HFFc6 (cell line): ENCODE results near the gene SLCO4A1. TPM values are rescaled to one million over a fixed set of nuclear protein-coding genes. Genes with fewer than 3 reads are reported as not detected.

Source experiments
- DNase-seq: peaks from one replicate; pipeline ENCODE4 v3.0.0-alpha.2; 2018
- H3K27ac Mint-ChIP-seq: 2 replicates; pipeline ENCODE4 v1.8.0; 2020; ENCODE audit warnings: mild to moderate bottlenecking, mixed read lengths
- H3K27me3 Mint-ChIP-seq: 2 replicates; pipeline ENCODE4 v1.8.0; 2021; ENCODE audit warnings: mild to moderate bottlenecking, moderate library complexity, mixed read lengths; ENCODE audit not compliant: insufficient read depth
- H3K36me3 Mint-ChIP-seq: 2 replicates; pipeline ENCODE4 v1.8.0; 2021; ENCODE audit warnings: low read depth, mixed read lengths
- H3K4me1 Mint-ChIP-seq: 2 replicates; pipeline ENCODE4 v1.8.0; 2020; ENCODE audit warnings: low read depth, mixed read lengths
- H3K4me3 Mint-ChIP-seq: 2 replicates; pipeline ENCODE4 v1.8.0; 2020; ENCODE audit warnings: mild to moderate bottlenecking, moderate library complexity, mixed read lengths
- H3K9me3 Mint-ChIP-seq: 2 replicates; pipeline ENCODE4 v1.8.0; 2020; ENCODE audit warnings: mild to moderate bottlenecking, mixed read lengths
- CTCF ChIP-seq: fragments of 200-600 bp; sonication (generic); IDR thresholded peaks from 2 replicates; pipeline ENCODE4 v1.5.0; 2021; ENCODE audit warnings: antibody characterized with exemption, mild to moderate bottlenecking
- total RNA-seq, 6 experiments: library from RNA; stranded (reverse); fragmentation: NEBNext Ultra II Directional; extraction: Animal tissue kit (Norgen Biotek cat#: 25700); gene quantifications; 2 replicates in 1 of 6; 3 replicates in 5 of 6; pipeline ENCODE4 v1.2.3, GENCODE V29; 2021

SLCO4A1 gene
- total RNA-seq, 6 experiments from 2014 or later, result 2.7 to 6.5 (median 3.4) TPM

DNA sequence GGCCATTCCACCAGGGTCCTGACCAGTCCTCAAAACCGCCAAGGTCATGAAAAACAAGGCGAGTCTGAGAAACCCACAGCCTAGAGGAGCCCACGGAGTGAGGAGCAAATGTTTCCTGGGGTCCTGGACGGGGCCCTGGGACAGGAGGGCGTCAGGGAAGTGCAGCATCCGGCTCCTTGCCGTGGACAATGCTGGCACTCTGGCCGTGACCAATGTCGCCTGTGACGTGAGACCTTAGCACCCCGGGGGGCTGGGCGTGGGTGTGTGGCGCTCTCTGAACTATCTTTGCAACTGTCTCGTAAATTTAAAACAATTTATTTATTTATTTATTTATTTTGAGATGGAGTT lies 34.1 kb upstream of the SLCO4A1 start:
- H3K4me1 Mint-ChIP-seq, result peaks cover 27% of the 10 kb centered on the region
- no peak overlapping the region for H3K27ac Mint-ChIP-seq
- no peak for TF ChIP-seq CTCF
- peaks cover 2% of the 10 kb centered on the region; the same call in 1 of the 2 replicates for H3K27me3 Mint-ChIP-seq
- H3K36me3 Mint-ChIP-seq, result peaks cover 4% of the 10 kb centered on the region; the same call in 1 of the 2 replicates
- no peak overlapping the region for H3K4me3 Mint-ChIP-seq
- no peak for DNase-seq
- peaks cover 5% of the 10 kb centered on the region; the same call in 1 of the 2 replicates for H3K9me3 Mint-ChIP-seq

- Mint-ChIP-seq H3K4me1 (peaks cover 37% of the 10 kb centered on the region), H3K27ac (no peak overlapping the region), H3K36me3 (peaks cover 4% of the 10 kb centered on the region; the same call in 1 of the 2 replicates), H3K9me3 (peaks cover 5% of the 10 kb centered on the region; the same call in 1 of the 2 replicates), H3K4me3 (no peak overlapping the region), H3K27me3 (peaks cover 2% of the 10 kb centered on the region)
- no peak for DNase-seq
- TF ChIP-seq CTCF, result no peak
These were observed 33.0 kb upstream of the SLCO4A1 start for GRCh38 chr20:62609279-62609720.

- peaks cover 38% of the 10 kb centered on the region for H3K4me1 Mint-ChIP-seq
- no peak for DNase-seq
- peaks cover 4% of the 10 kb centered on the region; the same call in 1 of the 2 replicates for H3K36me3 Mint-ChIP-seq
- no peak overlapping the region for H3K4me3 Mint-ChIP-seq
- H3K9me3 Mint-ChIP-seq, result peaks cover 5% of the 10 kb centered on the region; the same call in 1 of the 2 replicates
- no peak overlapping the region for H3K27ac Mint-ChIP-seq
- TF ChIP-seq CTCF, result no peak
- peaks cover 2% of the 10 kb centered on the region for H3K27me3 Mint-ChIP-seq
These were observed 32.2 kb upstream of the SLCO4A1 start for GRCh38 chr20:62609811-62610757.

- Mint-ChIP-seq H3K27ac (no peak overlapping the region), H3K4me3 (no peak overlapping the region), H3K27me3 (peaks cover 2% of the 10 kb centered on the region), H3K9me3 (peaks cover 5% of the 10 kb centered on the region; the same call in 1 of the 2 replicates), H3K4me1 (peaks cover 31% of the 10 kb centered on the region), H3K36me3 (peaks cover 4% of the 10 kb centered on the region; the same call in 1 of the 2 replicates)
- no peak for TF ChIP-seq CTCF
- no peak for DNase-seq
These were observed 31.3 kb upstream of the SLCO4A1 start for GRCh38 chr20:62611012-62611411.

- Mint-ChIP-seq H3K4me3 (no peak overlapping the region), H3K36me3 (peaks cover 4% of the 10 kb centered on the region; the same call in 1 of the 2 replicates), H3K9me3 (peaks cover 5% of the 10 kb centered on the region; the same call in 1 of the 2 replicates), H3K4me1 (peaks cover 27% of the 10 kb centered on the region), H3K27ac (no peak overlapping the region), H3K27me3 (peaks cover 2% of the 10 kb centered on the region)
- no peak for DNase-seq
- TF ChIP-seq CTCF, result no peak
These were observed 30.5 kb upstream of the SLCO4A1 start for GRCh38 chr20:62611819-62612218.
